WERI-Rb-1 (cell line): ENCODE data around the gene SUFU.

Experiments
- DNase-seq: peaks from one replicate; pipeline ENCODE4 v3.0.0-alpha.2; 2020
- H3K27ac ChIP-seq: fragments of 250-450 bp; sonication (Bioruptor Pico); 2 replicates; pipeline ENCODE4 v1.5.1; 2020; ENCODE audit warnings: mild to moderate bottlenecking, moderate library complexity
- H3K27me3 ChIP-seq: fragments of 250-450 bp; sonication (Bioruptor Pico); 2 replicates; pipeline ENCODE4 v1.5.1; 2021; ENCODE audit warnings: mild to moderate bottlenecking, low read depth, moderate library complexity; ENCODE audit not compliant: insufficient read depth, severe bottlenecking
- H3K36me3 ChIP-seq: fragments of 250-450 bp; sonication (Bioruptor Pico); 2 replicates; pipeline ENCODE4 v1.5.1; 2020; ENCODE audit warnings: mild to moderate bottlenecking, moderate library complexity
- H3K4me3 ChIP-seq: 2 replicates; pipeline ENCODE4 v1.5.1; 2011; ENCODE audit warnings: low read depth, mild to moderate bottlenecking, control low read depth, low read length
- H3K9me3 ChIP-seq: fragments of 250-450 bp; sonication (Bioruptor Pico); 2 replicates; pipeline ENCODE4 v1.5.1; 2021; ENCODE audit warnings: mild to moderate bottlenecking, moderate library complexity; ENCODE audit not compliant: severe bottlenecking
- CTCF ChIP-seq: IDR thresholded peaks from 2 replicates; pipeline ENCODE4 v1.5.1; 2011; ENCODE audit warnings: low read depth, mild to moderate bottlenecking, control low read depth, inconsistent platforms, low read length

Gene SUFU

GRCh38 chr10:102565793-102566192, 62.0 kb downstream of the SUFU start:
- 0 out of 2 replicates have a peak, but pooled peaks have one; percentile 14 for TF ChIP-seq CTCF
- Histone ChIP-seq H3K27ac (no peak overlapping the region), H3K27me3 (no peaks in the 10 kb centered on the region), H3K4me3 (no peak overlapping the region), H3K9me3 (no peaks in the 10 kb centered on the region), H3K36me3 (peaks cover 2% of the 10 kb centered on the region; the same call in 1 of the 2 replicates)
- no peak for DNase-seq

- H3K27ac ChIP-seq: no peak overlapping the region
- H3K27me3 ChIP-seq: no peaks in the 10 kb centered on the region
- no peak for TF ChIP-seq CTCF
- H3K4me3 ChIP-seq: no peak overlapping the region
- no peaks in the 10 kb centered on the region for H3K9me3 ChIP-seq
- no peaks in the 10 kb centered on the region for H3K36me3 ChIP-seq
- no peak for DNase-seq
Measured at GRCh38 chr10:102578782-102579181, 75.0 kb downstream of the SUFU start.

- Histone ChIP-seq H3K9me3 (no peaks in the 10 kb centered on the region), H3K27ac (no peak overlapping the region), H3K36me3 (no peaks in the 10 kb centered on the region), H3K27me3 (no peaks in the 10 kb centered on the region), H3K4me3 (no peak overlapping the region)
- TF ChIP-seq CTCF: no peak
- DNase-seq: no peak
Measured at GRCh38 chr10:102579328-102579727, 75.6 kb downstream of the SUFU start.

GRCh38 chr10:102580230-102580629, 76.5 kb downstream of the SUFU start:
- Histone ChIP-seq H3K27me3 (no peaks in the 10 kb centered on the region), H3K4me3 (no peak overlapping the region), H3K9me3 (no peaks in the 10 kb centered on the region), H3K36me3 (no peaks in the 10 kb centered on the region), H3K27ac (no peak overlapping the region)
- no peak for TF ChIP-seq CTCF
- no peak for DNase-seq

GRCh38 chr10:102581401-102581800, 77.6 kb downstream of the SUFU start:
- Histone ChIP-seq H3K36me3 (no peaks in the 10 kb centered on the region), H3K27ac (no peak overlapping the region), H3K4me3 (no peak overlapping the region), H3K27me3 (no peaks in the 10 kb centered on the region), H3K9me3 (no peaks in the 10 kb centered on the region)
- no peak for DNase-seq
- no peak for TF ChIP-seq CTCF

GRCh38 chr10:102581981-102582580, 78.3 kb downstream of the SUFU start:
- H3K27me3 ChIP-seq: no peaks in the 10 kb centered on the region
- no peaks in the 10 kb centered on the region for H3K9me3 ChIP-seq
- no peak overlapping the region for H3K4me3 ChIP-seq
- no peak for TF ChIP-seq CTCF
- no peak for DNase-seq
- H3K36me3 ChIP-seq: no peaks in the 10 kb centered on the region
- no peak overlapping the region for H3K27ac ChIP-seq
